Prostate gland (tissue), 2 donors: ENCODE data around the gene UTS2B.

ENCODE experiments used
- POLR2A ChIP-seq: fragments of 450-650 bp; IDR thresholded peaks from one replicate; pipeline ENCODE4 v1.6.1; 2016; ENCODE audit warnings: antibody characterized with exemption, mild to moderate bottlenecking
- TF ChIP-seq, protein P1 (sequence below), 4 experiments: fragments of 200-600 bp in 2 of 4; fragments of 450-650 bp in 2 of 4; sonication (generic) in 2 of 4; IDR thresholded peaks; 1 replicate in 3 of 4; 2 replicates in 1 of 4; pipeline ENCODE4 v1.5.1; 2016 to 2019; ENCODE audit warnings: antibody characterized with exemption in 4 of 4, mild to moderate bottlenecking in 2 of 4, moderate library complexity in 2 of 4

- TF ChIP-seq, protein P1, sequence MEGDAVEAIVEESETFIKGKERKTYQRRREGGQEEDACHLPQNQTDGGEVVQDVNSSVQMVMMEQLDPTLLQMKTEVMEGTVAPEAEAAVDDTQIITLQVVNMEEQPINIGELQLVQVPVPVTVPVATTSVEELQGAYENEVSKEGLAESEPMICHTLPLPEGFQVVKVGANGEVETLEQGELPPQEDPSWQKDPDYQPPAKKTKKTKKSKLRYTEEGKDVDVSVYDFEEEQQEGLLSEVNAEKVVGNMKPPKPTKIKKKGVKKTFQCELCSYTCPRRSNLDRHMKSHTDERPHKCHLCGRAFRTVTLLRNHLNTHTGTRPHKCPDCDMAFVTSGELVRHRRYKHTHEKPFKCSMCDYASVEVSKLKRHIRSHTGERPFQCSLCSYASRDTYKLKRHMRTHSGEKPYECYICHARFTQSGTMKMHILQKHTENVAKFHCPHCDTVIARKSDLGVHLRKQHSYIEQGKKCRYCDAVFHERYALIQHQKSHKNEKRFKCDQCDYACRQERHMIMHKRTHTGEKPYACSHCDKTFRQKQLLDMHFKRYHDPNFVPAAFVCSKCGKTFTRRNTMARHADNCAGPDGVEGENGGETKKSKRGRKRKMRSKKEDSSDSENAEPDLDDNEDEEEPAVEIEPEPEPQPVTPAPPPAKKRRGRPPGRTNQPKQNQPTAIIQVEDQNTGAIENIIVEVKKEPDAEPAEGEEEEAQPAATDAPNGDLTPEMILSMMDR (IDR thresholded peaks at IDR 0.05) = no peak
- TF ChIP-seq POLR2A = no peak
Measured at GRCh38 chr3:191260431-191261303, 69.7 kb downstream of the UTS2B start.
